ENCODE measurements around the gene SCG2.

GRCh38 chr2:223587301-223587700, 14.9 kb downstream of the SCG2 start:
- TF ChIP-seq CTCF (IDR thresholded peaks at IDR 0.05; ENCODE audit: poor library complexity) (no peak), EZH2 (IDR thresholded peaks at IDR 0.05; ENCODE audit: borderline replicate concordance) (no peak), EZH2phosphoT487 (IDR thresholded peaks at IDR 0.05; ENCODE audit: low read depth, severe bottlenecking, unreplicated experiment) (no peak)

All from hepatocyte (in vitro differentiated cells).